Measurements from ENCODE around the gene SMCR8. TPM values are rescaled to one million over a fixed set of nuclear protein-coding genes. Genes with fewer than 3 reads are reported as not detected.

Gene SMCR8
- total and polyA plus RNA-seq, 2 of the 8 experiments (the other 6 are each of a cell fraction or from before 2014, with no cell fraction given) = 6.9 to 18.5 TPM

DNA sequence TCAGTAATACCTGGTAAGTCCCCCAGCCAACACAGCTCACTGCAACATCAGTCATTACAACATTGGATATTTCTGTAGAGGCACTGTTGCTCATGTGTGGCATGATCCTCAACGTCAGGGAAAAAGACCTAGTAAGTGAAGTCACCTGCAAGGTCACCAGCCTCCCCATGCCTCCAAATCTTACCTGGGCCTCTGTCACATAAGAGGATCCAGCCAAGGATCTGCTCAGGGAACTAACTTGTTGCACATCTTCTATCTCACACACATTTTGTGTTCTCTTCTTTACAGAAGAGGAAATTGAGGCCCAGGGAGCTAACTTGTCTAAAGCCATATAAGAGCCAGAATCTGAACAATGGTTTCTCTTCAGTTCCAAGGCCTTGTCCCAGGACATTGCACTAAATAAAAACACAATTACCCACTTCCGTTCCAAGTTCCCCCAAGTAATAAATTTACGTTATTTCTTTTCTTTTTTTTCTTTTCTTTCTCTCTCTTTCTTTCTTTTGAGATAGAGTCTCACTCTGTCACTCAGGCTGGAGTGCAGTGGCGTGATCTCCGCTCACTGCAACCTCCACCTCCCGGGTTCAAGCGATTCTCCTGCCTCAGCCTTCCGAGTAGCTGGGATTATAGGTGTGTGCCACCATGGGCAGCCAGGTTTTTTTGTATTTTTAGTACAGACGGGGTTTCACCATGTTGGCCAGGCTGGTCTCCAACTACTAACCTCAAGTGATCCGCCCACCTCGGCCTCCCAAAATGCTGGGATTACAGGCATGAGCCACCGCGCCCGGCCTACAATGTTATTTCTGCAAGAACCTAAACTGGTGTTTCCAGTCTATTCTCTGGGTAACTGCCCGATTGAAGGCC lies 47.0 kb downstream of the SMCR8 start:
- no peaks in the 10 kb centered on the region for H3K9me3 ChIP-seq (ENCODE audit: insufficient read depth in 2 of 2, low read depth in 1 of 2, low read length in 1 of 2)
- no peak overlapping the region for H2BK20ac ChIP-seq (ENCODE audit: low read length)
- H3K14ac ChIP-seq (ENCODE audit: insufficient read length) = no peak overlapping the region
- no peak overlapping the region for H2AFZ ChIP-seq (ENCODE audit: low read length)
- no peak overlapping the region for H3K4ac ChIP-seq (replicated peaks; ENCODE audit: insufficient read length, low read depth, low read length)
- H2AK5ac ChIP-seq (ENCODE audit: low read depth, low read length) = 0 out of 2 replicates have a peak overlapping the region, but pooled peaks have one; percentile 24
- H3K4me3 ChIP-seq (ENCODE audit: extremely low read depth in 1 of 4, insufficient read depth in 2 of 4, low read depth in 3 of 4, low read length in 4 of 4) = peak overlapping the region; percentile 84 to 94 (median 88)
- no peak overlapping the region for H2BK15ac ChIP-seq (ENCODE audit: low read length)
- H2BK12ac ChIP-seq (ENCODE audit: low read depth, low read length) = no peak overlapping the region
- H4K5ac ChIP-seq (ENCODE audit: insufficient read length, low read depth, low read length) = peak overlapping the region; percentile 78
- H4K20me1 ChIP-seq (replicated peaks in 1 of 2; ENCODE audit: control insufficient read depth in 1 of 2, insufficient read depth in 2 of 2, low read length in 2 of 2) = peaks cover 0 to 2% of the 10 kb centered on the region in 2 experiments
- no peak overlapping the region for H4K91ac ChIP-seq (replicated peaks; ENCODE audit: insufficient read length, low read length)
- peak overlapping the region; percentile 78 to 79 for H3K4me2 ChIP-seq (ENCODE audit: insufficient read depth in 1 of 2, low read depth in 2 of 2, low read length in 2 of 2)
- H3K9ac ChIP-seq (replicated peaks in 1 of 4; ENCODE audit: extremely low read depth in 1 of 4, low read depth in 3 of 4, low read length in 3 of 4) = peak overlapping the region in 3 of 4 experiments; percentile 42 to 75 (median 48); a peak in 5 of 7 replicates
- H2BK5ac ChIP-seq (ENCODE audit: low read depth, low read length) = no peak overlapping the region
- 69 to 100% methylated on average over 2 to 15 of the region's 15 CpGs for WGBS, 2 experiments (ENCODE audit: extremely low coverage in 1 of 2, insufficient coverage in 1 of 2, insufficient read length in 1 of 2, insufficient replicate concordance in 2 of 2, low coverage in 1 of 2, low lambda C conversion rate in 2 of 2, missing lambda C conversion rate in 1 of 2)
- H3K23me2 ChIP-seq (ENCODE audit: low read depth, low read length) = peaks cover 6% of the 10 kb centered on the region
- H3K36me3 ChIP-seq (ENCODE audit: control insufficient read depth in 2 of 4, insufficient read depth in 4 of 4, low read length in 3 of 4) = peaks cover 0 to 9% (median 3%) of the 10 kb centered on the region in 4 experiments; a peak in 3 of 8 replicates
- H2BK120ac ChIP-seq (replicated peaks; ENCODE audit: low read depth, low read length) = no peak overlapping the region
- peaks cover 7% of the 10 kb centered on the region; the same call in 1 of the 2 replicates for H3K79me1 ChIP-seq (ENCODE audit: low read depth, low read length)
- H4K8ac ChIP-seq (ENCODE audit: extremely low read depth, insufficient read depth, low read length) = peak overlapping the region; percentile 68; the same call in 1 of the 2 replicates
- CTCF ChIA-PET (ENCODE audit: partially characterized antibody) = interaction anchor here (0.8 to 1.9 kb wide), 5 partner anchors 10 to 42 kb away, joined by 3 to 5 read pairs (median 4); no protein-coding TSS in a partner anchor
- DNase-seq (ENCODE audit: low read depth in 1 of 2, low spot score in 2 of 2) (no peak), FAIRE-seq (no peak)
- H3K79me2 ChIP-seq (ENCODE audit: control insufficient read depth in 1 of 2, insufficient read depth in 2 of 2, low read length in 2 of 2) = peaks cover 4 to 35% of the 10 kb centered on the region in 2 experiments
- H3K4me1 ChIP-seq (replicated peaks in 1 of 4; ENCODE audit: control insufficient read depth in 3 of 4, insufficient read depth in 4 of 4, low read length in 3 of 4) = peaks cover 0 to 2% (median 0%) of the 10 kb centered on the region in 4 experiments; a peak in 1 of 7 replicates
- H3K18ac ChIP-seq (ENCODE audit: extremely low read depth, low read length) = no peak overlapping the region
- H3K23ac ChIP-seq (ENCODE audit: insufficient read length) = no peak overlapping the region
- POLR2A ChIA-PET (ENCODE audit: partially characterized antibody) = interaction anchor here (0.8 to 3.0 kb wide), 10 partner anchors 9 to 178 kb away, joined by 3 to 13 read pairs (median 4); partner anchors contain the start of genes ALKBH5, MIEF2, SMCR8 and TOP3A
- H3K56ac ChIP-seq (replicated peaks; ENCODE audit: insufficient read length, low read depth, low read length) = no peak overlapping the region
- H3K27me3 ChIP-seq (replicated peaks in 1 of 4; ENCODE audit: control insufficient read depth in 3 of 4, extremely low read depth in 1 of 4, insufficient read depth in 3 of 4, low read length in 3 of 4) = no peaks in the 10 kb centered on the region
- H3K27ac ChIP-seq (ENCODE audit: low read depth, low read length) = no peak overlapping the region
- no peak for TF ChIP-seq RFX5 (IDR thresholded peaks at IDR 0.05; ENCODE audit: borderline replicate concordance, low read depth, low read length)
- TF ChIP-seq GTF2F1 (IDR thresholded peaks at IDR 0.05; ENCODE audit: borderline replicate concordance, low read depth, low read length) = no peak
- TF ChIP-seq POLR2AphosphoS5 (IDR thresholded peaks at IDR 0.05; ENCODE audit: low read depth, low read length) = no peak
- TF ChIP-seq, protein P1, sequence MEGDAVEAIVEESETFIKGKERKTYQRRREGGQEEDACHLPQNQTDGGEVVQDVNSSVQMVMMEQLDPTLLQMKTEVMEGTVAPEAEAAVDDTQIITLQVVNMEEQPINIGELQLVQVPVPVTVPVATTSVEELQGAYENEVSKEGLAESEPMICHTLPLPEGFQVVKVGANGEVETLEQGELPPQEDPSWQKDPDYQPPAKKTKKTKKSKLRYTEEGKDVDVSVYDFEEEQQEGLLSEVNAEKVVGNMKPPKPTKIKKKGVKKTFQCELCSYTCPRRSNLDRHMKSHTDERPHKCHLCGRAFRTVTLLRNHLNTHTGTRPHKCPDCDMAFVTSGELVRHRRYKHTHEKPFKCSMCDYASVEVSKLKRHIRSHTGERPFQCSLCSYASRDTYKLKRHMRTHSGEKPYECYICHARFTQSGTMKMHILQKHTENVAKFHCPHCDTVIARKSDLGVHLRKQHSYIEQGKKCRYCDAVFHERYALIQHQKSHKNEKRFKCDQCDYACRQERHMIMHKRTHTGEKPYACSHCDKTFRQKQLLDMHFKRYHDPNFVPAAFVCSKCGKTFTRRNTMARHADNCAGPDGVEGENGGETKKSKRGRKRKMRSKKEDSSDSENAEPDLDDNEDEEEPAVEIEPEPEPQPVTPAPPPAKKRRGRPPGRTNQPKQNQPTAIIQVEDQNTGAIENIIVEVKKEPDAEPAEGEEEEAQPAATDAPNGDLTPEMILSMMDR (IDR thresholded peaks at IDR 0.05; ENCODE audit: control extremely low read depth in 1 of 3, insufficient read depth in 1 of 3, low read depth in 1 of 3, low read length in 3 of 3) = no peak
- TF ChIP-seq BACH1 (IDR thresholded peaks at IDR 0.05; ENCODE audit: low read length) = no peak
- TF ChIP-seq RAD21 (IDR thresholded peaks at IDR 0.05 in 1 of 2, conservative IDR thresholded peaks at IDR 0.05 in 1 of 2; ENCODE audit: low read depth in 2 of 2, low read length in 2 of 2) = no peak
- no peak for TF ChIP-seq FOSL1 (IDR thresholded peaks at IDR 0.05; ENCODE audit: insufficient read depth, low read depth, low read length)
- TF ChIP-seq CBX8 (IDR thresholded peaks at IDR 0.05; ENCODE audit: borderline replicate concordance, low read depth, low read length) = no peak
